Pancreas (tissue), 10 donors: ENCODE measurements around the gene OR8D4. TPM values are rescaled to one million over a fixed set of nuclear protein-coding genes. Genes with fewer than 3 reads are reported as not detected.

Experiments used
- ATAC-seq, 4 donors: fragments of 200-7000 bp; cut with Tn5 transposase; one replicate each; pipeline versions ENCODE4 v1.8.0 to v1.9.1; 2020; ENCODE audit warnings: mild to moderate bottlenecking in 4 of 4, moderate library complexity in 4 of 4
- DNase-seq, 6 donors: peaks; one replicate each; pipeline ENCODE4 v3.0.0-alpha.2; 2020
- FAIRE-seq: peaks from 2 replicates; lab custom pipeline; 2012; peaks lifted over from hg19 to GRCh38; lab: Jason Lieb, UNC
- H3K27ac ChIP-seq, 4 donors: fragments of 200-600 bp; sonication (generic); 1 replicate in 3 of 4; 2 replicates in 1 of 4; pipeline versions ENCODE4 v1.5.0 to v1.8.0; 2020
- H3K27me3 ChIP-seq, 4 donors: fragments of 200-600 bp; one replicate each; pipeline ENCODE4 v1.8.0; 2021
- H3K36me3 ChIP-seq, 3 donors: fragments of 200-600 bp; sonication (generic) in 1 of 3; one replicate each; pipeline versions ENCODE4 v1.5.0 to v1.8.0; 2020 to 2021
- H3K4me1 ChIP-seq, 3 donors: fragments of 200-600 bp; one replicate each; pipeline ENCODE4 v1.8.0; 2021
- H3K4me3 ChIP-seq, 4 donors: fragments of 200-600 bp; sonication (generic) in 2 of 4; one replicate each; pipeline versions ENCODE4 v1.5.0 to v1.8.0; 2020 to 2021
- H3K9me3 ChIP-seq, 4 donors: fragments of 200-600 bp; one replicate each; pipeline ENCODE4 v1.8.0; 2021
- CTCF ChIP-seq, 4 donors: fragments of 200-600 bp; sonication (generic) in 3 of 4; IDR thresholded peaks; one replicate each; pipeline versions ENCODE4 v1.5.0 to v1.8.0; 2021; ENCODE audit warnings: antibody characterized with exemption in 4 of 4
- WGBS, 2 donors: extraction: QIAGEN DNeasy Blood & Tissue Kit; methylation state at CpG; one replicate each; pipeline ENCODE4 v1.1.7; 2013; 5-methylcytosine and 5-hydroxymethylcytosine counted together
- intact Hi-C, 3 donors: fragments of 100-400 bp; cut with DNase I; formaldehyde crosslinking; loops; one replicate each; pipeline versions ENCODE4 v1.11.1 to v1.14.2; 2022
- polyA plus RNA-seq, 2 donors: library from polyadenylated mRNA; stranded (reverse); fragments of 200-250 nt; gene quantifications; one replicate each; pipeline ENCODE4 v1.2.3, GENCODE V29; 2013
- total RNA-seq, 6 donors: library from RNA; stranded (reverse); fragmentation: NEBNext Ultra II Directional in 4 of 6; extraction: Animal tissue kit (Norgen Biotek cat#: 25700) in 4 of 6; gene quantifications; one replicate each; pipeline versions ENCODE4 v1.2.1 to v1.2.4, GENCODE V29; 2021 to 2023
- donor health status: healthy with polysubstance abuse.
- donor health status: DM: no; HTN: no; CAD: no; lungs with moderate emphysema.
- donor health status: DM: no; HTN: no; CAD: no.
- donor health status: control.
- donor health status: control.
- donor health status: Bipolar disorder and iron deficiency.
- donor health status: DM: yes; HTN: yes; CAD: no.
- donor health status: DM: no; HTN: no; CAD: no.
- donor health status: DM: no; HTN: no; CAD: no.
- donor health status: DM: yes; HTN: yes; CAD: no.

The OR8D4 gene
- total and polyA plus RNA-seq, 8 donors: 0.16 to 2.8 (median 1.4) TPM; not detected in 1

DNA sequence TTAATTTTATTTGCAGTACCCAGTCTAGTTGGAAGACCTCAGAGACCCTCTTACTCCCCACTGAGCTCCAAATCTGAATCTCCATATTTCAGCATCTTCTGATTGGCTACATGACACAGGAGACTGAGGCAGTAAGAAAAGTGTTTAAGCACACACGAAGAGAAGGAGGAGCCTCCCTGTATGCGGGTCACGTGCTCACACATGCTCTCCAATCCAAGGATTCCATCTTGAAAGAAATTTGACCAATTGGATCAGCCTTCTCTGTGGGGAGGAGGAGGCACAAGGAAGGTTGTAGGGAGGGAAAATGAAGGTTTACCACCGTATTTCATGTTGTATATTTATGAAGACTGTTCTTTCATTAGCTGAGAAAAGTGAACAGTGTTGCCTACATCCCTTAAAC lies 40.4 kb downstream of the OR8D4 start:
- no peak for TF ChIP-seq CTCF (IDR thresholded peaks at IDR 0.05)
- DNase-seq: no peak
- H3K4me3 ChIP-seq: no peak overlapping the region
- ATAC-seq: no peak
- H3K4me1 ChIP-seq: peaks cover 9 to 19% (median 17%) of the 10 kb centered on the region in 3 donors
- no peak overlapping the region for H3K27ac ChIP-seq
- intact Hi-C loops: no loop called here
- H3K36me3 ChIP-seq: no peaks in the 10 kb centered on the region
- no peaks in the 10 kb centered on the region for H3K27me3 ChIP-seq
- H3K9me3 ChIP-seq: no peaks in the 10 kb centered on the region
- 96 to 98% methylated on average over 4 of the region's 4 CpGs for WGBS, 2 donors
- no peak for FAIRE-seq

DNA sequence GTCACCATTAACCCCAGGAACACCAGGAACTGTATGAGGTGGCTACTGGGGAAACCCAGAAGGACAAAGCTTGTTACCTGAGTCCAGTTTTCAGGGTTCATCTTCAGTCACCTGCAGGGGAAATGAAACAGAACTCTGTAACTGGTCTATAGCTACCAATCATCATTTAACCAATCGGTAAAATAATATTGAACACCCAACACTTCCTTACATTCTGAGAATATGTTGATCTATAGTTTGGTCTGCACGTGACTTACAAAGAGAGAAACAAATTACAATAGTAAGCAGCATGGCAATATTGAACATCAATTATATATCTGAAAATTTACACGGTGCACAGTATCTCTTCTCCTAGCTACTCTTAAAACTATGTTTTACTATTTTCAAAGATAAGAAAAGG lies 41.8 kb downstream of the OR8D4 start, which contains the start of gene OR6T1:
TSS of gene OR6T1 (minus strand) at position 101 of the 400 bp plus-strand sequence. CDS start at position 101, 0 bp downstream.
- peaks cover 12 to 22% (median 17%) of the 10 kb centered on the region in 3 donors for H3K4me1 ChIP-seq
- no peak for FAIRE-seq
- no peak for DNase-seq
- H3K36me3 ChIP-seq: no peaks in the 10 kb centered on the region
- no peak within 1 kb of the TSS for H3K4me3 ChIP-seq
- intact Hi-C loops: no loop called here
- no peaks in the 10 kb centered on the region for H3K9me3 ChIP-seq
- no peaks in the 10 kb centered on the region for H3K27me3 ChIP-seq
- 82 to 84% methylated on average over 3 of the region's 3 CpGs for WGBS, 2 donors
- H3K27ac ChIP-seq: peak within 1 kb of the TSS in 2 of 4 donors; percentile 8 to 17
- TF ChIP-seq CTCF (IDR thresholded peaks at IDR 0.05): no peak
- ATAC-seq: no peak

GRCh38 chr11:123945132-123945531 lies 43.2 kb downstream of the OR8D4 start:
- peak overlapping the region in 2 of 4 donors; percentile 17 to 22 for H3K27ac ChIP-seq
- no peak for FAIRE-seq
- 10 to 15% methylated on average over 1 of the region's 1 CpG for WGBS, 2 donors

GRCh38 chr11:123956752-123957151 lies 54.8 kb downstream of the OR8D4 start:
- no peak overlapping the region for H3K4me3 ChIP-seq
- no peak for FAIRE-seq

More at GRCh38 chr11:123945132-123945531, 43.2 kb downstream of the OR8D4 start:
- no peak overlapping the region for H3K4me3 ChIP-seq
- no peaks in the 10 kb centered on the region for H3K27me3 ChIP-seq
- H3K4me1 ChIP-seq: peaks cover 17 to 26% (median 20%) of the 10 kb centered on the region in 3 donors
- intact Hi-C loops: no loop called here
- H3K36me3 ChIP-seq: no peaks in the 10 kb centered on the region
- no peak for TF ChIP-seq CTCF (IDR thresholded peaks at IDR 0.05)
- no peak for DNase-seq
- H3K9me3 ChIP-seq: no peaks in the 10 kb centered on the region
- peak; percentile 40 to 84 (median 60) for ATAC-seq

More at GRCh38 chr11:123956752-123957151, 54.8 kb downstream of the OR8D4 start:
- no peaks in the 10 kb centered on the region for H3K9me3 ChIP-seq
- TF ChIP-seq CTCF (IDR thresholded peaks at IDR 0.05): no peak
- intact Hi-C loops: no loop called here
- H3K36me3 ChIP-seq: no peaks in the 10 kb centered on the region
- DNase-seq: no peak
- H3K4me1 ChIP-seq: no peaks in the 10 kb centered on the region
- no peak overlapping the region for H3K27ac ChIP-seq
- ATAC-seq: no peak
- H3K27me3 ChIP-seq: no peaks in the 10 kb centered on the region

Other genes with a start within 250 kb of the OR8D4 start
- gene SCN3B, start 247.5 kb upstream of the OR8D4 start, total RNA-seq: 1 to 10 TPM in 3 of 6 donors, under 1 TPM in 3; 0.44 to 1.7 (median 0.92) TPM
- 1 to 10 TPM in 1 of 2 donors, under 1 TPM in 1; 0.87 to 4.5 TPM for gene SCN3B, start 247.5 kb upstream of the OR8D4 start, polyA plus RNA-seq
- gene ZNF202, start 160.5 kb upstream of the OR8D4 start, total RNA-seq: 1 to 10 TPM; 3.9 to 9.5 (median 6.7) TPM
- 10 to 100 TPM in 1 of 2 donors, 1 to 10 TPM in 1; 9.6 to 11.9 TPM for gene ZNF202, start 160.5 kb upstream of the OR8D4 start, polyA plus RNA-seq
- not detected for gene OR6X1, start 147.6 kb upstream of the OR8D4 start, total RNA-seq
- gene OR6X1, start 147.6 kb upstream of the OR8D4 start, polyA plus RNA-seq: not detected
- gene OR6M1, start 95.8 kb upstream of the OR8D4 start, total RNA-seq: not detected
- gene OR6M1, start 95.8 kb upstream of the OR8D4 start, polyA plus RNA-seq: not detected
- not detected for gene TMEM225, start 16.5 kb upstream of the OR8D4 start, total RNA-seq
- gene TMEM225, start 16.5 kb upstream of the OR8D4 start, polyA plus RNA-seq: not detected
- 1 to 10 TPM in 4 of 6 donors, under 1 TPM in 2; 0.13 to 2.4 (median 1.4) TPM for gene OR4D5, start 37.5 kb downstream of the OR8D4 start, total RNA-seq
- not detected for gene OR4D5, start 37.5 kb downstream of the OR8D4 start, polyA plus RNA-seq
- not detected for gene OR6T1, start 41.7 kb downstream of the OR8D4 start, total RNA-seq
- gene OR6T1, start 41.7 kb downstream of the OR8D4 start, polyA plus RNA-seq: not detected
- not detected for gene OR10S1, start 75.6 kb downstream of the OR8D4 start, total RNA-seq
- gene OR10S1, start 75.6 kb downstream of the OR8D4 start, polyA plus RNA-seq: not detected
- gene OR10G6, start 93.0 kb downstream of the OR8D4 start, total RNA-seq: not detected
- not detected for gene OR10G6, start 93.0 kb downstream of the OR8D4 start, polyA plus RNA-seq
- under 1 TPM; 0.09 to 0.83 (median 0.42) TPM for gene OR10G4, start 110.8 kb downstream of the OR8D4 start, total RNA-seq
- under 1 TPM; 0.07 to 0.19 TPM for gene OR10G4, start 110.8 kb downstream of the OR8D4 start, polyA plus RNA-seq
- gene OR10G9, start 120.8 kb downstream of the OR8D4 start, total RNA-seq: under 1 TPM in 5 of 6 donors, not detected in 1; 0.31 to 0.71 (median 0.32) TPM
- under 1 TPM in 1 of 2 donors, not detected in 1; 0.12 TPM for gene OR10G9, start 120.8 kb downstream of the OR8D4 start, polyA plus RNA-seq
- under 1 TPM in 4 of 6 donors, not detected in 2; 0.18 to 0.51 (median 0.24) TPM for gene OR10G8, start 124.6 kb downstream of the OR8D4 start, total RNA-seq
- not detected for gene OR10G8, start 124.6 kb downstream of the OR8D4 start, polyA plus RNA-seq
- not detected for gene OR10G7, start 139.2 kb downstream of the OR8D4 start, total RNA-seq
- under 1 TPM in 1 of 2 donors, not detected in 1; 0.05 TPM for gene OR10G7, start 139.2 kb downstream of the OR8D4 start, polyA plus RNA-seq
- 10 to 100 TPM in 5 of 6 donors, 1 to 10 TPM in 1; 9.6 to 28.7 (median 15.6) TPM for gene VWA5A, start 213.3 kb downstream of the OR8D4 start, total RNA-seq
- 10 to 100 TPM; 12.1 to 27.9 TPM for gene VWA5A, start 213.3 kb downstream of the OR8D4 start, polyA plus RNA-seq